Memory B cell (primary cell): ENCODE measurements around the gene AK9.
A peak's percentile ranks its signal among the peaks of the same experiment; 100 is the strongest.
"Not testable (repeated sequence)": the region's sequence is repeated elsewhere in the genome, so short reads cannot be mapped to it uniquely, and the experiment has no call there.

Source experiments
- ATAC-seq: fragments of 150-1000 bp; cut with Tn5 transposase; 2 replicates; pipeline ENCODE4 v1.10.0; 2021; ENCODE audit warnings: low read depth, mild to moderate bottlenecking, moderate library complexity
- DNase-seq, 2 donors: peaks; one replicate each; pipeline ENCODE4 v3.0.0; 2022; ENCODE audit warnings: low spot score in 2 of 2
- H3K27ac Mint-ChIP-seq: one replicate; pipeline ENCODE4 v1.8.0; 2022; ENCODE audit warnings: mild to moderate bottlenecking, moderate library complexity, mixed read lengths
- H3K27me3 Mint-ChIP-seq: one replicate; pipeline ENCODE4 v1.8.0; 2022; ENCODE audit warnings: mixed read lengths
- H3K36me3 Mint-ChIP-seq: one replicate; pipeline ENCODE4 v1.8.0; 2022; ENCODE audit warnings: mild to moderate bottlenecking, mixed read lengths
- H3K4me1 Mint-ChIP-seq: one replicate; pipeline ENCODE4 v1.8.0; 2022; ENCODE audit warnings: mixed read lengths
- H3K4me3 Mint-ChIP-seq: one replicate; pipeline ENCODE4 v1.8.0; 2022; ENCODE audit warnings: mild to moderate bottlenecking, moderate library complexity, mixed read lengths
- H3K9me3 Mint-ChIP-seq: one replicate; pipeline ENCODE4 v1.8.0; 2022; ENCODE audit warnings: mixed read lengths

The AK9 gene

DNA sequence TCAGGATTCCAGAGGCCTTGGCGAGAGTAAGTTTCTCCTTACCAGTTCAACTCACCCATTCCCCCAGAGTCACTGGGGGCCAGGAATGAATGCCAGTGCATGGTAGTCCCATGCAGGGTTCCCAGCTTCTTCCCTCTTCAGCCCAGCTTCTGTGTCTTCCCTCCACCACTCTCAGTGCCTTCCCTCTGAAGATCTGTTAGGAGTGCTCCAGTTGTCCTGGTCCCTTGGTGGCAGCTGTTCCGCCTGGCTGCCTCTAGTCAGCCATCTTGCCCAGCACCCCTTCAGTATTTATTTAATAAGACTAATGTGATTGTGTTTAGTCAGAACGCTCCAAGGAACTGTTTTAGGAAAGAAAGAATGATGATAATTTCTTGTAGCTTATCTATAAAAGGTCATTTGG is 23.2 kb upstream of the AK9 start:
- H3K4me1 Mint-ChIP-seq: peaks cover 30% of the 10 kb centered on the region
- H3K36me3 Mint-ChIP-seq: peaks cover 30% of the 10 kb centered on the region
- no peak overlapping the region for H3K27ac Mint-ChIP-seq
- H3K4me3 Mint-ChIP-seq: no peak overlapping the region
- no peaks in the 10 kb centered on the region for H3K9me3 Mint-ChIP-seq
- ATAC-seq: no peak
- DNase-seq: no peak
- no peaks in the 10 kb centered on the region for H3K27me3 Mint-ChIP-seq

GRCh38 chr6:109713097-109713496 is 22.1 kb upstream of the AK9 start:
- ATAC-seq (no peak), DNase-seq (no peak)
- H3K36me3 Mint-ChIP-seq: peaks cover 38% of the 10 kb centered on the region
- H3K27me3 Mint-ChIP-seq: no peaks in the 10 kb centered on the region
- peaks cover 3% of the 10 kb centered on the region for H3K9me3 Mint-ChIP-seq
- H3K4me3 Mint-ChIP-seq: no peak overlapping the region
- no peak overlapping the region for H3K27ac Mint-ChIP-seq
- peaks cover 35% of the 10 kb centered on the region for H3K4me1 Mint-ChIP-seq

DNA sequence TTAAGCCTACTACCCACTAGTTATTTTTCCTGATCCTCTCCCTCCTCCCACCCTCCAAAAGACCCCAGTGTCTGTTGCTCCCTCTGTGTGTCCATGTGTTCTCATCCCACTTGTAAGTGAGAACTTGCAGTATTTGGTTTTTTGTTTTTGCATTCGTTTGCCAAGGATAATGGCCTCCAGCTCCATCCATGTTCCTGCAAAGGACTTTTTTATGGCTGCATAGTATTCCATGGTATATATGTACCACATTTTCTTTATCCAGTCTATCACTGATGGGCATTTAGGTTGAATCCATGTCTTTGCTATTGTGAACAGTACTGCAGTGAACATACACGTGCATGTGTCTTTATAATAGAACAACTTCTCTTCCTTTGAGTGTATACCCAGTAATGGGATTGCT is 17.1 kb upstream of the AK9 start:
- Mint-ChIP-seq H3K36me3 (peaks cover 30% of the 10 kb centered on the region), H3K4me1 (peaks cover 49% of the 10 kb centered on the region)
- not testable (repeated sequence) for H3K27ac Mint-ChIP-seq, ATAC-seq, H3K9me3 Mint-ChIP-seq, DNase-seq, H3K27me3 Mint-ChIP-seq, H3K4me3 Mint-ChIP-seq

GRCh38 chr6:109706513-109706912 is 15.5 kb upstream of the AK9 start:
- ATAC-seq (no peak), DNase-seq (no peak)
- H3K36me3 Mint-ChIP-seq: peaks cover 29% of the 10 kb centered on the region
- no peaks in the 10 kb centered on the region for H3K27me3 Mint-ChIP-seq
- peaks cover 48% of the 10 kb centered on the region for H3K4me1 Mint-ChIP-seq
- peaks cover 3% of the 10 kb centered on the region for H3K9me3 Mint-ChIP-seq
- H3K4me3 Mint-ChIP-seq: no peak overlapping the region
- peak overlapping the region; percentile 4 for H3K27ac Mint-ChIP-seq

DNA sequence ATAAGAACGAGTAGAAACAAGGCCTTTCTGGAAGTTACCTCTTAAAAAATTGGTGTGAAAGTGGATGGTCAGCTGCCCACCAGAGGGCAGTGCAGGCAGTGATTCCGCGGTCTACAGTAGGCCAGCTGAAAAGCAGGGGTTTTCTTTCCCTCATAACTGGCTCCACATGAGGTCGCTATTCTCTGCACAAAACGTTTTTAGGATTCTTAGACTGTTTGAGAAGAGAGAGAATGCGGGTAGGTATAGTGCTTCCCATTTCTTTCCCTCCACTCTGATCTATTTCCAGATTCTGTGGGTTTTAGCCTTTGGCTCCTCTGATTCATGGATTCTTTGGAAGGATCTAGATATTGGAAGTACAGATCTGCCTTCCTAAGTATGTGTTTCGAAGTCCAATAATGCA is 14.3 kb upstream of the AK9 start:
- no peaks in the 10 kb centered on the region for H3K27me3 Mint-ChIP-seq
- H3K9me3 Mint-ChIP-seq: peaks cover 3% of the 10 kb centered on the region
- H3K4me3 Mint-ChIP-seq: no peak overlapping the region
- peaks cover 52% of the 10 kb centered on the region for H3K4me1 Mint-ChIP-seq
- ATAC-seq (peak; percentile 96), DNase-seq (peak; percentile 74 to 80)
- H3K36me3 Mint-ChIP-seq: peaks cover 20% of the 10 kb centered on the region
- H3K27ac Mint-ChIP-seq: no peak overlapping the region

- peaks cover 40% of the 10 kb centered on the region for H3K4me1 Mint-ChIP-seq
- no peaks in the 10 kb centered on the region for H3K27me3 Mint-ChIP-seq
- no peaks in the 10 kb centered on the region for H3K9me3 Mint-ChIP-seq
- H3K36me3 Mint-ChIP-seq: no peaks in the 10 kb centered on the region
- ATAC-seq (no peak), DNase-seq (no peak)
- no peak overlapping the region for H3K4me3 Mint-ChIP-seq
- peak overlapping the region; percentile 73 for H3K27ac Mint-ChIP-seq
Observed at GRCh38 chr6:109702791-109703190, 11.8 kb upstream of the AK9 start.

DNA sequence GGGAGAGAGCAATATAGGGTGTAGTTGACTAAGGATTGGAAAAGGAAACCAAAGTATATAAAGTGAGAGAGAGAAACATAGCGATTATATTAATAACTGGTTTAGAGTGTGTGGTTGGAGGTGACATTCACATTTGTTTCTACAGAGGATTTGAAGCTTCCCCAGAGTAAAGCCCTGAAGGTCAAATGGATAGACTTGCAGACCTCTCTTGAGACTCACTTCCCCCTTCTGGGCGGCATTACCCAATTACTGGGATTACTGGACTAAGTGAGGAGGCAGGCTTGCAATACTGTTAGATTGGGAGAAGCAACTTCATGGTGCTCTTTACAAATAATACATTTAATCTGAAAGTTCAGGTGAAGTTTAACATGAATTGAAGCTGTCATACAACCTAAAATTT is 10.8 kb upstream of the AK9 start:
- Mint-ChIP-seq H3K36me3 (peaks cover 1% of the 10 kb centered on the region), H3K27ac (peak overlapping the region; percentile 1), H3K27me3 (no peaks in the 10 kb centered on the region), H3K9me3 (no peaks in the 10 kb centered on the region), H3K4me1 (peaks cover 41% of the 10 kb centered on the region), H3K4me3 (no peak overlapping the region)
- no peak for ATAC-seq
- no peak for DNase-seq

GRCh38 chr6:109701221-109701620 is 10.2 kb upstream of the AK9 start:
- Mint-ChIP-seq H3K27ac (peak overlapping the region; percentile 1), H3K27me3 (no peaks in the 10 kb centered on the region), H3K9me3 (no peaks in the 10 kb centered on the region), H3K4me3 (no peak overlapping the region), H3K36me3 (peaks cover 5% of the 10 kb centered on the region), H3K4me1 (peaks cover 35% of the 10 kb centered on the region)
- no peak for ATAC-seq
- DNase-seq: no peak

- peaks cover 10% of the 10 kb centered on the region for H3K36me3 Mint-ChIP-seq
- no peak for DNase-seq
- H3K9me3 Mint-ChIP-seq: no peaks in the 10 kb centered on the region
- no peaks in the 10 kb centered on the region for H3K27me3 Mint-ChIP-seq
- H3K4me3 Mint-ChIP-seq: no peak overlapping the region
- H3K27ac Mint-ChIP-seq: no peak overlapping the region
- ATAC-seq: no peak
- peaks cover 25% of the 10 kb centered on the region for H3K4me1 Mint-ChIP-seq
Observed at GRCh38 chr6:109696355-109696754, 5.4 kb upstream of the AK9 start.

- Mint-ChIP-seq H3K27me3 (no peaks in the 10 kb centered on the region), H3K4me3 (no peak overlapping the region), H3K27ac (no peak overlapping the region), H3K9me3 (no peaks in the 10 kb centered on the region), H3K36me3 (peaks cover 10% of the 10 kb centered on the region), H3K4me1 (peaks cover 20% of the 10 kb centered on the region)
- DNase-seq: no peak
- no peak for ATAC-seq
Observed at GRCh38 chr6:109695468-109695867, 4.5 kb upstream of the AK9 start.

GRCh38 chr6:109693111-109693510 is 2.1 kb upstream of the AK9 start:
- Mint-ChIP-seq H3K4me1 (peaks cover 24% of the 10 kb centered on the region), H3K4me3 (peak overlapping the region; percentile 60), H3K27me3 (no peaks in the 10 kb centered on the region), H3K36me3 (peaks cover 10% of the 10 kb centered on the region), H3K27ac (peak overlapping the region; percentile 87), H3K9me3 (no peaks in the 10 kb centered on the region)
- peak in 1 of 2 donors; percentile 35 for DNase-seq
- ATAC-seq: peak; percentile 62

DNA sequence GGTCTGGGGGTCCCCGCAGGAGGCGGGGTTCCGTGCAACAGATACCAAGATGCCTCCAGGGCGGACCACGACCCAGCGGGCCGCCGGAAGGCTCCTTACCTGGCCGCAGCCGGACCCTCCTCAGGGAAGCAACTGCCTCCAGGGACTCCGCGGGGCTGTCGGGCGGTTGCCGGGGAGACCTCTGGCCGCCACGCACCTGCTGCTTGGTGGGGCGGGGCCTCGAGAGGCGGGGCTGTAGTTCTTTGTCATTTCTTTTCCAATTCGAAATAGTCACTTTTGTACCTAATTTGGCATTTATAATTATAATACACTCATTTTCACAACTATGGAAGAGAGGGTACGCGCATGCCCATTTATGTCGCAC is 647 bp downstream of the AK9 start:
- H3K27ac Mint-ChIP-seq: peak overlapping the region; percentile 89
- H3K36me3 Mint-ChIP-seq: no peaks in the 10 kb centered on the region
- ATAC-seq (peak; percentile 46), DNase-seq (peak; percentile 45 to 58)
- H3K4me1 Mint-ChIP-seq: peaks cover 21% of the 10 kb centered on the region
- no peaks in the 10 kb centered on the region for H3K27me3 Mint-ChIP-seq
- H3K9me3 Mint-ChIP-seq: no peaks in the 10 kb centered on the region
- H3K4me3 Mint-ChIP-seq: peak overlapping the region; percentile 93

GRCh38 chr6:109687271-109687761 is 3.7 kb downstream of the AK9 start:
- H3K27me3 Mint-ChIP-seq: no peaks in the 10 kb centered on the region
- peaks cover 4% of the 10 kb centered on the region for H3K36me3 Mint-ChIP-seq
- no peak overlapping the region for H3K27ac Mint-ChIP-seq
- DNase-seq (no peak), ATAC-seq (no peak)
- H3K9me3 Mint-ChIP-seq: no peaks in the 10 kb centered on the region
- peaks cover 16% of the 10 kb centered on the region for H3K4me1 Mint-ChIP-seq
- H3K4me3 Mint-ChIP-seq: no peak overlapping the region

GRCh38 chr6:109686566-109687265 is 4.3 kb downstream of the AK9 start:
- Mint-ChIP-seq H3K27me3 (no peaks in the 10 kb centered on the region), H3K36me3 (peaks cover 6% of the 10 kb centered on the region), H3K4me1 (peaks cover 16% of the 10 kb centered on the region), H3K27ac (no peak overlapping the region), H3K4me3 (no peak overlapping the region), H3K9me3 (peaks cover 3% of the 10 kb centered on the region)
- DNase-seq: no peak
- ATAC-seq: no peak
